ENCODE results near the gene KRT2.

The KRT2 gene

DNA sequence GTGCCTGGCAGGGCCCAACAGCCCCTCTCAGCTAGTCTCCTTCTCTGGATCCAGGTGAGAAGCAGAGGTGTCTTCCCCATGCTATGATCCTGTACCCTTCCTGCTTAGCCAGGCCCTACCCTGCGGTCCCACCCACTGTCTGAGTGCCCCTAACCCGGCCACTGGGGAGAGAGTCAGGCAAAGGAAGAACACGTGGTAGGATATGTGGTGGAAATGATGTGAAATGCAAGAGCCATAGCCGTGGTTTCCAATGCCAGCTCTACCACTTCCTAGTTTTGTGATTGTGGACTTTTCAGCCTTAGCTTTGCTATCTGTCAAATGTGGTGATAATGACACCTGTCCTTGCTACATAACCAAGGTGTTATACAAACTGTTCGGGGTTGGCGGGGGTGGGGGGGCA lies 15.8 kb downstream of the KRT2 start:
- no peak for DNase-seq

DNA sequence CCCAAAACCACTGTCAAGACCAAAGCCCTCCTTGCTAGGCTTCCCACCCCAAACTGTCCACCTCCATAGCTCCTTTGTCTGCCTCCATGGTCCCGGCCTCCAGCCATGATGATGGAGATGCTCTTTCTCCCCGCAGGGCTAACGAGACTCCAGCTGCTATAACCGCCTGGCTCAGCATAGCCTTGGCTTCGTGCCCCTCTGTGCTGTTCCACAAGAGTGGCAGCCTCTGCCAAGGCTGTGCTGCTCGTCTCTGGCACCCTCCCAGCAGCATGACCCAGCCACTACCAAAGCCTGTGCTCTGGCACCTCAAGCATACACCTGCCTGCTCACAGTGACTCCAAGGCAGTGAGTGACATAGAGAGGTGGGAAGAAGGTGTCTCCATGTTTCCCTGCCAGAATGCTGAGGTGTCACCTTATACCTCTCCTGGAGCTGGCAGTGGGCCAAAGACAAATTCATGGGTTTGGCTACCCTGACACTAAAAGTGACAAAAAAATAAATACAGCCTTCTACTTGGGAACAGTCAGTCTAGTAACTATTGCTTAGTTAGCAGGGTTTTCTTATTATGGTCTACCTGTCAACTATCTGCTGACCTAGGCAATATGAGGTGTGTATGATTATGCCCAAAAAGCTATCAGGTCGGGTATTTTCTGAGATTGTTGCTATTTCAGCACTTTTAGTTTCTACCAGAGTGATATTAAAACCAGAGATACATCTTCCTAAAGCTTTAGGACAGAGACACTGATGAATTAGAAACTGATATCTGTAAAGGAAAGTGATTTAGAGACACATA lies 17.6 kb downstream of the KRT2 start:
- no peak for DNase-seq

DNA sequence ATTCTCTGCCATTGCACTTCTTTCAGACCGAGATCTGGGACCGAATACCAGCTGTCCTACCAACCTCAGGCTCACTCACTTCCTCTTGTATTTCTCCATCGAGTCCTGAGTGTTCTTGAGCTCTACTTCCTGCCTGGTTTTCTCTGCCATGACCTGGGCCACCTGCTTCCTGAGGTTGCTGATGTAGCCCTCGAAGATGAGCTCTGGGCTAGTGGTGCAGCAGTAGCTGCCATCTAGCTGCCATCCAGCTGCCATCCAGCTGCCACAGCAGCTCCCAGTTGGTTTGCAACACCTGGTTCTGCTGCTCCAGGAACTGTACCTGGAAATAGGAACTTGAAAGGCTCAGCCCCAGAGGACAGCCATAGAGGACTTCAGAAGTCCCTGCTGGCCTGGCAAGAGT lies 18.6 kb downstream of the KRT2 start:
- no peak for DNase-seq

DNA sequence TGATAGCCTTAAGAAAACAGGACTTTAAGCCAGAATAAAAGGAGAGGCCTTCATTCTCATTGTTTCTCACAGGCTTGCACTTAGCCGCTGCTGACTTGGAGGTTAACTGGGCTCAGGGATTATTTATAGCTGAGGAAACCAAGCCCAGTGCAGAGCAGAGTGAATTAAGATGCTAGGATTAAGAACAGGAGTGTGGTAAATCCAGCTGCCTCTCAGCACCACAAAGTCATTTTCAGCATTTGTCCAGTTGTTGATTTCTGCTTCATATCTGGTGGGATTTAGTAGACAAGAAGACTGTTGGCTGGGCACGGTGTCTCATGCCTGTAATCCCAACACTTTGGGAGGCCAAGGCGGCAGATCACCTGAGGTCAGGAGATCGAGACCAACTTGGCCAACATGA lies 19.4 kb downstream of the KRT2 start:
- no peak for DNase-seq

DNA sequence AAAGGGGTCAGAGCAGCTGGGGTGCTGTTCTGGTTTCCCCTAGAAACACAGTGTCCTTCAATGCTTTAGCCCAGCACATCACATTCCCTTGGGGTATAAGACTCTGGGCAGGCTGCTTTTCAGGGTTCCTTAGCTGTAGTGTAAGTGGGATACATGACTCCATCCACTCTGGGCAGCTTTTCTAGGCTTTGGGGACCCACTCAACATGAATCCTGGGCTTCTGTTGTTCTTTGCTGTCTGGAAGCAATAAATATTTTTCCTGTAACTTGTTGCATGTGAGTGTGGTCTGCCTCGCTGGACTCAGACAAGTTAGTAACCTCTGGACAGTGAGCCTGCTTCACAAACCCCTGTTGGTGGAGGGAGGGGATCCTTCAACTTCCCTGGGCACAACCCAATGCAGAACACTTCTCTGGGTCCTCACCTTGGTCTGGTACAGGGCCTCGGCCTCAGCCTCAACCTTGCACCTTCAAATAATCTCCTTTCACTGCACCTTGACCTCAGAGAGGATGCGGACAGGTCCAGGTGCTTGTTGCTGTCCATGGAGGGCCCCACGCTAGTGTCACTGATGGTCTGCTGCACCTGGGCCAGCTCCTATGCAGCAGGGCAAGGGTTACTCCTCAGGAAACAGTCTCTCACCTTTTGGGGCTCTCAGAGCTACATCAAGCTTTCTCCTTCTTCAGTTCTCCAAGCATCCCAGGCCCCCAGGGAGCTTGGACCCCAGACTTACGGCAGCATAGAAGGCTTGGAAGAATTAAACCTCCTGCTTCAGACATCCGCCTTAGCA lies 20.1 kb downstream of the KRT2 start:
- DNase-seq, result no peak

DNA sequence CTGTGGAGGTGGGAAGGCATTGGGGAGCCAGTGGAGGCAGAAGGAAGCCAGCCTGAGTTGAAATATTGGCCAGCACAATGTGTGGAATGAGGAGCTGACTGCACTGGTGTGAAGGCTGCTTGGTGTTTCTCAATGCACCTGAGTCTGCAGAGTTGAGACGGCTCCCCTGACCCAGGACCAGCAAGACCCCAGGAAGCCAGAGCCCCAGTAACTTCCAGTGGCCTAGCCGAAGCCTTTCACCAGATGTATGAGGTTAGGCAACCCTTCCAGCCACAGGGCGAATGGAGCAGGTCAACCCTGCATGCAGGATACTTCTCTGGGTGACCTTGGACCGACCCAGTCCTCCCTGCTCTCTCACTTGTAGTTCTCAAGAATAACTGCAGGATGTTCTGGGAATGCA lies 20.7 kb downstream of the KRT2 start:
- DNase-seq, result no peak

DNA sequence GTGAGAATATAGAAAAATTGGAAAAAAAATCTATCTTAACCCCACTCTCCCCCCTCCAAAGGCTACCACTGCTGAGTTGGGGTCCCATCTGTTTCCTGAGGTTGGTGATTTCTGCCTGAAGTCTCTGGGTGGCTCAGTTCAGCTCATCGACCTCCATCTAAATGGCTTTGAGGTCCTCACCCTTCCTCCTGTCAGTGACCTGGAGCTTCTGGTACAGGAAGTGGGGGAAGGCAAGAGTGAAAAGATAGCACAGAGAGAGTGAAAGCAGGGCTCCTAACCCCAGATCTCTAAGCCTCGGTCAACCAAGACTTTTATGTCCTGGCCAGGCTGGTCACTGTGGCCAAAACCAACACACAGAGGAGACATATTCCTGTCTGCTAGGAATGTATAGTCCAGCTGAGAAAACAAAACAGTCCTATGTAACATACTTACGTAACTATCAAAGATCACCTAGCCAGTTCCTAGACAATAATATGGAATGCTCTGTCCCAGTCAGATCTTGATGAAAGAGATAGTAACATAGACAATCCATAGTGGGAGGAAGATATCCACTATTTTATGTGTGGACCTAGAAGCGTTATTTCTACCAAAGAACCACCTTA lies 21.3 kb downstream of the KRT2 start:
- DNase-seq, result no peak

DNA sequence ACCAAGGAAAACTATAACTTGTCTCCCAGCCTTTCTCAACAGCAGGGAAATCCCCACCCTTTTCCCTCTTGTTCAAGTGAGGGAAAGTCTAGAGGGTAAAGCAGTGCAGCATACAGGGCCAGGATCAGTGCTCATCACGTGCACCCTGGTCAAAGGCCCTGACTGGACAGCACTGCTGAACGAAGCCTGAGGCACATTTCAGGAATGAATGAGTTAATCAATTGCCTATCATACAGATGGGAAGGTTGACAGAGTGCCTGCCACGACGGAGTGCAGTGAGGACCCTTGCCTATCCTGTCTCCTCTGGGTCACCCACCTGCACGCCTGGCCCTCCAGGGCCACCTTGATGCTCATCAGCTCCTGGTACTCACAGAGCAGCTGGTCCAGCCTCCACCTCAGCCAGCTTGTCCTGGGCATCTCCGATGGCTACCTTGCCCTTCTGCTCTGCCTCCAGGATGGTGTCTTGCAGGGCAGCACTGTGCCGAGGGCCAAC lies 22.0 kb downstream of the KRT2 start:
- no peak for DNase-seq

DNA sequence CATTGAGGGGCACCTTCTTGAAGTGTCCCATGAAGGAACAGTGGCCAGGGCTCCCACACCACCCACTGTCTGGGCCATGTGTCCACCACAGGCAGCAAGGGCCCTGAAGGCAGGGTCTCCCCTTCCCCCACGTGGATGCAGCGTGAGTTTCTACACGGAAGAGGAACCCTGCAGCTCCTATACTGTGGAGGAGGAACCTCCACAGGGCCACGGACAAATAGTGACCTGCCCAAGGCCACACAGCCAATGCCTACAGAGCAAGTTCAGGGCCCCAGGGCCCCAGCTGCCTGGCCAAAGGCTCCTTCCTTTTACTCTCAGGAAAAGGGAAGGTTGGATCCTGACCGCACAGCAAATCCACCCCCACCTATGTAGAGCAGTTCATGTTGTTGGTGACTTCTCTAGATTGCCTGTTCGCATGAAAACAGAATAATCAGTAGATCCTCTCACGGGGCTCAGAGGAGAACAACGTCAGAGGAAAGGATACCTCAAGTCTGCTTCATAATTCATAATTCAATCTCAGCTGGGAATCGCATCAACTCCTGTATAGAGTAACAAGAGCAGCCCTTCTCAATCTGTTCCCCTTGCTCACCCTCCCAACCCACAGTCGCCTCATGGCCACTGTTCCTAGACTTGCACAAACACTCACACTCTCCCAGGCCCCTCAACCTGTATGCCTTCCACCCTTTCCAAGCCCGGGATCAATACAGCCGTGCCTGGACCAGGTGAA lies 22.6 kb downstream of the KRT2 start:
- no peak for DNase-seq

DNA sequence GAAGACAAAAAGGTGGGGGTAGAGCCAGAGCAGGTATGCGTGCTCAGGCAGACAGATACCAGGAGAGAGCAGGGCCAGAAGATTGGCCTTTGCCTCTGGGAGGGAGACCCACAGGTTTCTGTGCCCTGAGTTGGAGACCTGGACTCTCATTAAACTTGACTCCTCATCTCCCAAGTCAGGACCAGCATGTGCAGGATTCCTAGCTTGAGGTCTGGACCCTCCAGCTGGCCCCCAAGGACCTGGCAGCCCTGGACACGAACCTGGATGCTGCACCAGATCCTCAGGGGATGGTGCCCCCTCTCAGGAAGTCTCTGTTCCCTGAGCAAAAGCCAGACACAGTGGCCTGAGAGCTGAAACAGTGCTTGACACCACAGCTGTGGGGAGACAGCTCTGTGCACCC lies 23.2 kb downstream of the KRT2 start:
- no peak for DNase-seq

DNA sequence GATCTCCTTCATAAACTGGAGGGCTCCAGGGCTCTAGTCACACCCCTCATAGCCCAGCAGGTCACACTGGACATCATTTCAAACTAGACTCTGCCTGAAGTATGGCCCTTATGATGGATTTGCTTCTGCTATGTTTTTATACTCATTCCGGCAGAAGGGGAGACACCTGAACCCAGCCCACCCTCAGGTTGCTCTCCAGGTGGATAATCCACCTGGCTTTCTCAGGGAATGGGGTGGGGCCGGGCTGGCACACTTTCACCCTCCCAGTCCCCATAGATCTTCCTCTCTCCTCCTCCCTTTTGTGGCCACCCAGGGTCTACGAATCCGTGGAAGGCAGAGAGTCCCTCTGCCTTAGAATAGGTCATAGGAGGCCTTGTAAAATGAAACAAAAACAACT lies 23.9 kb downstream of the KRT2 start:
- DNase-seq, result no peak

DNA sequence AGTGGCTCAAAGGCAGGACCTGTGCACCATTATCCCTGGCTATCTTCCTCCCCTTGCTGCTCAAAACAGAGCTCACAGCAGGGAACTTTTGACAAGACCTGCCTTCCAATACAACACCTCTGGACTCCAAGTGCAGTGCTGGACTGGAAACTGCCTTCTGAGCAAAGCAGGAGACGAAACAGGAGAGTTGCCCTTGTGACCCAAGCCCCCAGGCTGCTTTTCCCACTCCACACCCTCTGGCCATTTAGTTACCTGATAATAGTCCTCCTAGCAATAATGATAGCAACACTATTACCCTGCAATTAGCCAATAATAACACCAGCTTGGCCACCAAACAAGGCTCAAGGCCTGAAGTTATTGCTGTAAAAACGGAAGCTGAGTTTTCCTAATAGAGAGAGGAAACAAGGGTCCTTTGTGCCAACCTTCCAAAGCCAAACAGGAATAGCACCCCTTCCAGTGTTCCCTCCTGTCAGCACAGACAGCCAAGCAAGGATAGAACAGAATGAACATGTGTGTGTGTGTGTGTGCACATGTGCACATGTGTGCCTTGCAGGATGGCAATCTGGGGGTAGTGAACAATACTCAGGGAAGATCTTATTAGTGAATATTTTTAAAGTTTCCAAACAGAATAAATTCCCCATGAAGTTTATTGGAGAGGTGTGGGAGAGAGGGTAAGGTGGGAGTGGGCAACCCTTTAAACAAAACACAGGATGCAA lies 24.5 kb downstream of the KRT2 start:
- DNase-seq, result no peak

DNA sequence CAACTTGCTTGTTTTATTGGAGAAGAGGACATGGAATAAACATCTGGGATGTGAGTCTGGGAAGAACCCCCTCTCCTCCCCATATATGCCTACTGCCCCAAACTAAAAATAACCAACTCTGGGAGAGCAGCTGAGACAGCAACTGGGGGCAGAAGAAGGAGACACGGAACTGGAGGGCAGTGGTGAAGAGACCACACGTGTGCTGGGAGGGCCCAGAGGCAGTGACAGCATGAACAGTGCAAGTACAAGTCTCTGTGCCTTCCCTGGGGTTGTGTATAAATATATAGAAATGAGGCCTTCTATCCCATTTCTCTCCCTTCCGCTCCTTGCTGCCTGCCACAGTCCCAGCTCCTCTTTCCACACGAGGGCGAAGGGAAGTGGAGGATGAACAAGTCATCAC lies 29.7 kb downstream of the KRT2 start:
- DNase-seq, result no peak

DNA sequence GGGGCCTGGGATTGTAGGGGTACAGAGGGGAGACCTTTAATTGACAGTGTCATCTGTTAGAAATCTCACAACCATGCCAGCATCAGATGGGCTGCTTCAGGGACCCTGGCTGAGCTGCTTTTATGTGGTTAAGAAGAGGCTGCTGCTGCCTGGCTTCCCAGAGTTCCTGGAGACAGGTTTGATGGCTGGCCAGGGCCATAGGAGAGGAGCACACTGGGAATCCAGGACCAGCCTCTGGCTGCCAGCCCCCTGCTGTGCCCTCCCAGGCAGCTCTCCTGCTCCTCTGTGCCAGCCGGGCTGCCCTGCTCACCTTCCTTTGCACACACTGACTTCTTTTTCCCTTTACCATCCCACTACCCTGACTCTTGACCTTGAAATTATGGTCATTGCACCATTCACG lies 33.1 kb downstream of the KRT2 start:
- no peak for DNase-seq

DNA sequence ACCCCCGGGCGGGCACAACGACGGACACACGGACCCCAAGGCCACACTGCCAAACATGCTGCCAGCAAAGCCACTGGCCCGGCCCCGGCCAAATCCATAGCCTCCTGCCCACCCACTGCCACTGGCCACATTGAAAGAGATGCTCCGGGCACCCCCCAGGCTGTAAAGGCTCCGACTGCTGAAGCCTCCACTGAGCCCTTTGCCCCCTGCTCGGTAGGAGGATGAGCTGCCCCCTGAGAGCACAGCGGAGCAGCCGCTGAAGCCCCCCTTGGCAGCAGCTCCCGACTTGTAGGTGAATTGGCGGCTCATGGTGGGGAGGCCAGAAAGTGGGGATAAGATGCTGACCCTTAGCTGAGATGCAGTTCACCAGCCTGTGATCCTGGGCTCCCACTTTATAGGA lies 33.8 kb downstream of the KRT2 start, which contains the start of gene KRT73:
Gene KRT73, minus strand, starts transcription at position 344 of the 400 bp plus-strand sequence. Its CDS starts 35 bp downstream, at position 309.
- no peak for DNase-seq

DNA sequence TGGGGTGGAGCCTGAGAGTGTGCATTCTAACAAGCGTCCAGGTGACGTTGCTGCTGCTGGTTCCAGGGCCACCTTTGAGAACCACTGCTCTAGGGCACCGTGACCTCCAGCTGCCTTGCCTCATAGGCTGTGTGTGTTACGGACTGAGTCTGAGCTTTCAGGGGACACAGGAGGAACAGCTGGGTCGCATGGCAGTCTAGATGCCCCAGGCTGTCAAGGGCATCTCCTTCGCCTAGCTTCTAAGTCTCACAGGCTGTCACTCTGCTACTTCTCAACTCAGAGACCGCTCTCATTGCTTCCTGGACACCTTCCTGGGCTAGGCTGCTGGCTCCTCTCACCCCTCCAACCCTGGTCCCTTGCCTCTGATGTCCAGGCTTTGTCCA lies 34.6 kb downstream of the KRT2 start:
- DNase-seq, result no peak

DNA sequence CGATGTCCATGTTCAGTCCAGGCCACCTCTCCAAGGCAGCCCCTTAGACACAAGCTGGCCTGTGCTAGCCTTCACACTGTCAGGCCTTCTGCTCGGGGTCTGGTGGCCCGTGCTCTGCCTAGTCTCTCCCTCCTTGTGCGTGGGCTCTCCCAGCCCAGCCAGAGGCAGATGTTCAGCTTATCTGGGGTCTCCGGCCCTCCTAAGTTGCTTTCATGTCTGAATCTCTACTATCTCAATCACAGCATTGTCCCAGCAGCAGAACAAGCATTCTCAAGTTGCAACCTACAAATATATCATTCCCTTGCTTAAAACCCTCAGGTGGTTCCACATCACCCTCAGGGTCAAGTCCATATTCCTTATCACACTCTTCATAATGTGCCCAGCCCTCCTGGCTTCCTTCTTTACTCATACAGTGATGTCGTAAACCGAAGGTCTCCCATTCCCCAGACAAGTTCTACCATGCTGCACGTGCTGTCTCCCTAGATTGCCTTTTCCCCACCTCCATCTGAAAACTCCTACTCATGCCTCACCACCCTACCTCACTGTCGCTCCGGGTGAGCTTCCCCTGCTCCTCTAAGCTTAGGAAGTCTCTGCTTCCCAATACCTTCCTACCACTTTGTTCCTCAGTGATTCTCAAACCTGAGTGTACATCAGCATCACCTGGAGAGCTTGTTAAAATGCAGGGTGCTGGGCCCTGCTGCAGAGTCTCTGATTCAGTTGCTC lies 35.2 kb downstream of the KRT2 start:
- DNase-seq, result no peak

DNA sequence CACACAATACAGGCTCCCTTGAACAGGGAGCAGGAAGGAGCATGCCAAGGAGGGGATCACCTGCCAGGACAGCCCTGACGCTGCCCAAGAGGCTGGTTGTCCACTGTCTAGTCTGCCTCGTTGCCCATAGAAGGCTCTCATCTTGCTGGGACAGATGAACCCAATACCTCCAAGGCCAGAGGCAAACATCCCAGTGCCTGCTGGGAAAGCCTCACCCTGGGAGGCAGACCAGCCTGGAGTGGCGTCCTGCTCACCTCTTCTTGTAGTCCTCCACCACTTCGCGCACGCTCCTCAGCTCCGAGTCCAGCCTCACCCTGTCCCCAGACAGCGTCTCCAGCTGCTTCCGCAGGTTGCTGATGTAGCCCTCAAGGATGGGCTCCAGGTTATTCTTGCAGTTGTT lies 36.1 kb downstream of the KRT2 start:
- DNase-seq, result no peak

DNA sequence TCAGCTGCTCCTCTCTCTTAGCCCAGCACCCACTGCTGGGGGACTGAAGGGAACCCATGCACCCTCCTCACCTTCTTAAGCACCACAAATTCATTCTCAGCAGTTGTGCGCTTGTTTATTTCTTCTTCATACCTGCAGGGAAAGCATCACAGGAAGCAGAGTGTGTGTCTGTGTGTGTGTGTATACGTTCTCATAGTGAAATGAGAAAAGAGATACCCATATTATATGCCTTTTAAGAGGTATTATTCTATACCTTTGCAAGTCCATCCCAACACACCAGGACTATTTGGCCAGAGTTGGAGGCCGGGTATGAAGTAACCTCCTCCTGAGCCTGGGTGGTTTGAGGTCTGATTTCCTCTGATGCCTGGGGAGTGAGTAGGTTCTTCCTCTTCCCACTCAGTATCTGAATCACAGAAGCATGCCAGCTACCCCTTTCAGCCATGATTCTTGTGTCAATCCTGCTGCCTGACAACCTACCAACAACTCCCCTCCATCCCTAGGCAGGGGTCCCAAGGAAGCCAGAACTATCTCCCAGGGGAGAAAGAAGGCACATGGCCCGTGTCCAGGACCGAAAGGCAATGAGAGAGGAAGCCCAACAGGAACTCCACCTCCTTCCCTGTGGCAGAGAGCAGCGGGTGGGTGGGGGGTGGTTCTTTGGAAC lies 36.7 kb downstream of the KRT2 start:
- DNase-seq, result no peak

DNA sequence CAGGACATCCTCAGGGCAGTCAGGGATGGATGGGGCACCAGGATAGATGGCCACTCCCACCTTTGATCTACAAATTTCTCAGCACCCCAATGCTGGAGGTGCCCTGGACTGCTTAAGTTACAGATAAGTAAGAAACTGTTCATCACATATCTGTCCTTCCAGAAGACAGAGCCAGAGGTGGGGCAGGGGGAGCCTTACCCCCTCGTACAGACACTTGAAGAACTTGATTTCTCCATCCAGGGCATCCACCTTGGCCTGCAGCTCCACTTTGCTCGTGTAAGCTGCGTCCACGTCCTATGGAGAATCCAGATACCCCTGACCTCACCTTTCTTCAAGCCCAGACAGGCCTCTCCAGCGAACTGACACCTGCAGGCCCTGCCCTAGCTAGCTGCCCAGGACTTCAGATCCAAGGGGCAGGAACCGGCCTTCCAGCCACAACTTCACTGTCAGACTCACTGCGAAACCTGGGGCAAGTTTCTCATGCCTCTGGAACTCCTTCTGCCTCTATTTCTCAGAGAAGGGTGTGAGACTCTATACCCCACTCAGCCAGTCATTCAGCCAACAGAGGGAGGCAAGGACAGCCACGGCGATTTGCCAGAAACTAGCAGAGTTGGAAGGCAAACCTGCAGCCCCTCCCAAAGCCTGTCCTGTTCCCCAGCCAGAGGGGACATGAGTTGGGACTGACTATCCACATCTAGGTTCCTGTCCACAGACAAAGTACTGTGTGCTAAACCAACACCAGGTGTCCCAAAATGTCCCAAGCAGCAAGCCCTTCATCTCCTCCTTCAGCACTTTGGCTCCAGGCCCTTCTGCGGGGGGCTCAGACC lies 37.4 kb downstream of the KRT2 start:
- DNase-seq, result no peak

Measured in SIG-M5 (cell line).